Measurements from ENCODE around the gene ART1.

Gene ART1

GRCh38 chr11:3666023-3666530, 21.1 kb downstream of the ART1 start:
- no peak for DNase-seq (ENCODE audit: low spot score)

GRCh38 chr11:3667149-3668035, 22.5 kb downstream of the ART1 start:
- DNase-seq (ENCODE audit: low spot score), result no peak

GRCh38 chr11:3669128-3669527, 24.2 kb downstream of the ART1 start:
- no peak for DNase-seq (ENCODE audit: low spot score)

- no peak for DNase-seq (ENCODE audit: low spot score)
Measured at GRCh38 chr11:3669742-3670183, 24.8 kb downstream of the ART1 start.

- DNase-seq (ENCODE audit: low spot score), result no peak
Measured at GRCh38 chr11:3671334-3672254, 26.7 kb downstream of the ART1 start, which contains the start of gene CHRNA10. Gene CHRNA10 (minus strand): TSS chr11:3671384. CDS start chr11:3671312, 72 bp downstream.

- no peak for DNase-seq (ENCODE audit: low spot score)
Measured at GRCh38 chr11:3674189-3674588, 29.3 kb downstream of the ART1 start.

- DNase-seq (ENCODE audit: low spot score), result no peak
Measured at GRCh38 chr11:3675971-3676370, 31.0 kb downstream of the ART1 start.

GRCh38 chr11:3679077-3679476, 34.1 kb downstream of the ART1 start:
- no peak for DNase-seq (ENCODE audit: low spot score)

- DNase-seq (ENCODE audit: low spot score), result no peak
Measured at GRCh38 chr11:3683039-3683438, 38.1 kb downstream of the ART1 start.

GRCh38 chr11:3684129-3684818, 39.3 kb downstream of the ART1 start:
- DNase-seq (ENCODE audit: low spot score), result no peak

- DNase-seq (ENCODE audit: low spot score), result no peak
Measured at GRCh38 chr11:3684819-3685172, 39.9 kb downstream of the ART1 start.

GRCh38 chr11:3685923-3686322, 41.0 kb downstream of the ART1 start:
- no peak for DNase-seq (ENCODE audit: low spot score)

GRCh38 chr11:3686751-3687150, 41.8 kb downstream of the ART1 start:
- DNase-seq (ENCODE audit: low spot score), result no peak

- no peak for DNase-seq (ENCODE audit: low spot score)
Measured at GRCh38 chr11:3700410-3700809, 55.5 kb downstream of the ART1 start.

GRCh38 chr11:3700910-3701309, 56.0 kb downstream of the ART1 start:
- no peak for DNase-seq (ENCODE audit: low spot score)

GRCh38 chr11:3703383-3703782, 58.5 kb downstream of the ART1 start:
- no peak for DNase-seq (ENCODE audit: low spot score)

- no peak for DNase-seq (ENCODE audit: low spot score)
Measured at GRCh38 chr11:3707176-3707575, 62.2 kb downstream of the ART1 start.

GRCh38 chr11:3709977-3710376, 65.0 kb downstream of the ART1 start:
- DNase-seq (ENCODE audit: low spot score), result no peak

- DNase-seq (ENCODE audit: low spot score), result no peak
Measured at GRCh38 chr11:3710485-3711259, 65.7 kb downstream of the ART1 start.

GRCh38 chr11:3712274-3712673, 67.3 kb downstream of the ART1 start:
- no peak for DNase-seq (ENCODE audit: low spot score)
